ENCODE measurements around the gene KIAA0930. TPM values are rescaled to one million over a fixed set of nuclear protein-coding genes. Genes with fewer than 3 reads are reported as not detected.

The KIAA0930 gene
- total RNA-seq, 3 donors from 2014 or later (not counting 1 experiment from before 2014, with no cell fraction given) = 32.6 to 39.1 (median 38.4) TPM

- ATAC-seq = no peak
Observed at GRCh38 chr22:45217806-45218205, 22.9 kb downstream of the KIAA0930 start.

GRCh38 chr22:45217345-45217744 lies 23.3 kb downstream of the KIAA0930 start:
- H3K9me3 Mint-ChIP-seq = no peaks in the 10 kb centered on the region
- no peaks in the 10 kb centered on the region for H3K36me3 ChIP-seq (ENCODE audit: control insufficient read depth, insufficient read depth, low read length)
- H3K27ac Mint-ChIP-seq = no peak overlapping the region
- no peak overlapping the region for H3K4me3 Mint-ChIP-seq
- H3K4me3 ChIP-seq (ENCODE audit: low read length) = no peak overlapping the region
- DNase-seq (no peak), ATAC-seq (no peak)
- peaks cover 0 to 15% of the 10 kb centered on the region in 2 donors for H3K4me1 Mint-ChIP-seq
- no peaks in the 10 kb centered on the region for H3K36me3 Mint-ChIP-seq
- H3K4me1 ChIP-seq (ENCODE audit: control insufficient read depth, insufficient read depth, low read length) = peaks cover 9% of the 10 kb centered on the region
- no peaks in the 10 kb centered on the region for H3K27me3 ChIP-seq (ENCODE audit: control insufficient read depth, insufficient read depth, low read length)
- WGBS (ENCODE audit: insufficient coverage) = 94% methylated on average over 6 of the region's 6 CpGs
- intact Hi-C loops (cut with micrococcal nuclease) = no loop called here
- TF ChIP-seq, protein P1, sequence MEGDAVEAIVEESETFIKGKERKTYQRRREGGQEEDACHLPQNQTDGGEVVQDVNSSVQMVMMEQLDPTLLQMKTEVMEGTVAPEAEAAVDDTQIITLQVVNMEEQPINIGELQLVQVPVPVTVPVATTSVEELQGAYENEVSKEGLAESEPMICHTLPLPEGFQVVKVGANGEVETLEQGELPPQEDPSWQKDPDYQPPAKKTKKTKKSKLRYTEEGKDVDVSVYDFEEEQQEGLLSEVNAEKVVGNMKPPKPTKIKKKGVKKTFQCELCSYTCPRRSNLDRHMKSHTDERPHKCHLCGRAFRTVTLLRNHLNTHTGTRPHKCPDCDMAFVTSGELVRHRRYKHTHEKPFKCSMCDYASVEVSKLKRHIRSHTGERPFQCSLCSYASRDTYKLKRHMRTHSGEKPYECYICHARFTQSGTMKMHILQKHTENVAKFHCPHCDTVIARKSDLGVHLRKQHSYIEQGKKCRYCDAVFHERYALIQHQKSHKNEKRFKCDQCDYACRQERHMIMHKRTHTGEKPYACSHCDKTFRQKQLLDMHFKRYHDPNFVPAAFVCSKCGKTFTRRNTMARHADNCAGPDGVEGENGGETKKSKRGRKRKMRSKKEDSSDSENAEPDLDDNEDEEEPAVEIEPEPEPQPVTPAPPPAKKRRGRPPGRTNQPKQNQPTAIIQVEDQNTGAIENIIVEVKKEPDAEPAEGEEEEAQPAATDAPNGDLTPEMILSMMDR (IDR thresholded peaks at IDR 0.05) = no peak
- H3K27ac ChIP-seq (ENCODE audit: low read length) = no peak overlapping the region
- H3K9me3 ChIP-seq (ENCODE audit: control insufficient read depth, insufficient read depth, low read length) = no peaks in the 10 kb centered on the region
- H3K27me3 Mint-ChIP-seq (ENCODE audit: low read depth in 2 of 2) = no peaks in the 10 kb centered on the region

More at GRCh38 chr22:45217806-45218205, 22.9 kb downstream of the KIAA0930 start:
- Mint-ChIP-seq H3K9me3 (no peaks in the 10 kb centered on the region), H3K36me3 (no peaks in the 10 kb centered on the region), H3K4me1 (peaks cover 0 to 18% of the 10 kb centered on the region in 2 donors), H3K27me3 (ENCODE audit: low read depth in 2 of 2) (no peaks in the 10 kb centered on the region), H3K27ac (no peak overlapping the region), H3K4me3 (no peak overlapping the region)
- Histone ChIP-seq H3K4me3 (ENCODE audit: low read length) (no peak overlapping the region), H3K4me1 (ENCODE audit: control insufficient read depth, insufficient read depth, low read length) (peaks cover 10% of the 10 kb centered on the region), H3K9me3 (ENCODE audit: control insufficient read depth, insufficient read depth, low read length) (no peaks in the 10 kb centered on the region), H3K27me3 (ENCODE audit: control insufficient read depth, insufficient read depth, low read length) (no peaks in the 10 kb centered on the region), H3K36me3 (ENCODE audit: control insufficient read depth, insufficient read depth, low read length) (no peaks in the 10 kb centered on the region), H3K27ac (ENCODE audit: low read length) (no peak overlapping the region)
- TF ChIP-seq, protein P1 (IDR thresholded peaks at IDR 0.05) = no peak
- DNase-seq = no peak
- intact Hi-C loops (cut with micrococcal nuclease) = no loop called here
- WGBS (ENCODE audit: insufficient coverage) = 94% methylated on average over 14 of the region's 14 CpGs

DNA sequence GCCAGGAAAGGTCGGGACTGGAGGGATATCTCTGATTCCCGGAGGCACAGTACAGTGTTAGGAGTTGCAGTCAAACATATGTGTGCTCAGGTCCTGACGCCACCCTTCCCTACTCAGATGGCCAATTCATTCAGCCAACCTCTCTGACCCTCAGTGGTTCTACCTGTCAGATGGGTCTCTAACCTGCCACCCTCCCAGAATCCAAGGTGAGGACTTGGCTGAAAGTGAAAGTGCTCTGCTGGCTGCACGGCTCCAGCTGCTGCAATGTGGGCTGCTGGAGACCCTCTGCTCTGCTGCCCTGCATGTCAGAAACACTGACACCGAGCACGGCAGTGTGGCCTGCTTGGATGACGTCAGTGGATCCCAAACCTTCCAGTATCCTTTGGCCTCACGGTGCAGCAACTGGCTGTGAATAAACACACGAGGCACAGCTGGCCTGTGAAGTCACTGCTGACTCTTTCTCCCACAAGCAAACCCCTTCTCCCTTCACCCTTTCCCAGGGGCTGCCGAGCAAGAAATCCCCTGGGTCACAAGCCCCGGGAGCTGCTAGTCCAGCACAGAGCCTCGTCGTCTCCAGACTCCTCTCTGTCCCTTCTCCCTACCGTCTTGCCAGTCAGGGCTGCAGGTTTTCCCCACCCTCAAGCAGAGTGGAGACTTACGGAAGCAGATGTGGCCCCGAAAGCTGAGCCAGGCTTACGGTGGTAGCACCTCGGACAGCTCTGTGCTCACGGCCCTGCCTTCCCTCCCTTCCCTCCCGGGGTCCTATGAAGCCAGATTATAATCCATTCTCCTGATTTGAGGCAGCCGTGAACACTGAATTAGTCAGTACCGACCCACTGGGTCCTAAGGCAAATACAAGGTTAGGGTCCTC lies 24.3 kb downstream of the KIAA0930 start:
- H3K36me3 ChIP-seq (ENCODE audit: control insufficient read depth, insufficient read depth, low read length) = peaks cover 3% of the 10 kb centered on the region
- no peak overlapping the region for H3K27ac ChIP-seq (ENCODE audit: low read length)
- Mint-ChIP-seq H3K27ac (no peak overlapping the region), H3K4me1 (peaks cover 0 to 14% of the 10 kb centered on the region in 2 donors), H3K27me3 (ENCODE audit: low read depth in 2 of 2) (no peaks in the 10 kb centered on the region), H3K4me3 (no peak overlapping the region), H3K9me3 (no peaks in the 10 kb centered on the region), H3K36me3 (no peaks in the 10 kb centered on the region)
- ATAC-seq (no peak), DNase-seq (no peak)
- peaks cover 6% of the 10 kb centered on the region for H3K4me1 ChIP-seq (ENCODE audit: control insufficient read depth, insufficient read depth, low read length)
- intact Hi-C loops (cut with micrococcal nuclease) = no loop called here
- no peaks in the 10 kb centered on the region for H3K9me3 ChIP-seq (ENCODE audit: control insufficient read depth, insufficient read depth, low read length)
- 90% methylated on average over 22 of the region's 22 CpGs for WGBS (ENCODE audit: insufficient coverage)
- H3K4me3 ChIP-seq (ENCODE audit: low read length) = no peak overlapping the region
- no peaks in the 10 kb centered on the region for H3K27me3 ChIP-seq (ENCODE audit: control insufficient read depth, insufficient read depth, low read length)
- TF ChIP-seq, protein P1 (IDR thresholded peaks at IDR 0.05) = no peak

All from natural killer cell (primary cell).